HuH-7 (cell line): Measurements from ENCODE around the gene ARHGAP4.
A peak's percentile ranks its signal among the peaks of the same experiment; 100 is the strongest.

Source experiments
- DNase-seq: peaks from one replicate; pipeline ENCODE4 v3.0.0; 2011; ENCODE audit warnings: low spot score

ARHGAP4 gene

GRCh38 chrX:153880440-153880815 is 45.6 kb downstream of the ARHGAP4 start:
- no peak for DNase-seq

- no peak for DNase-seq
These were observed 46.2 kb downstream of the ARHGAP4 start for GRCh38 chrX:153879741-153880439.

- no peak for DNase-seq
These were observed 47.0 kb downstream of the ARHGAP4 start for GRCh38 chrX:153878969-153879653.

- DNase-seq = no peak
These were observed 47.7 kb downstream of the ARHGAP4 start for GRCh38 chrX:153878345-153878744.

- no peak for DNase-seq
These were observed 48.3 kb downstream of the ARHGAP4 start for GRCh38 chrX:153877571-153878261.

- no peak for DNase-seq
These were observed 50.0 kb downstream of the ARHGAP4 start for GRCh38 chrX:153876112-153876491.

GRCh38 chrX:153875391-153876111 is 50.5 kb downstream of the ARHGAP4 start:
- peak; percentile 80 for DNase-seq

GRCh38 chrX:153874366-153875125 is 51.5 kb downstream of the ARHGAP4 start:
- DNase-seq = no peak

GRCh38 chrX:153874085-153874365 is 52.0 kb downstream of the ARHGAP4 start:
- no peak for DNase-seq

GRCh38 chrX:153873282-153874084 is 52.6 kb downstream of the ARHGAP4 start:
- DNase-seq = no peak

- no peak for DNase-seq
These were observed 53.9 kb downstream of the ARHGAP4 start for GRCh38 chrX:153871946-153872878.

GRCh38 chrX:153871451-153871850 is 54.6 kb downstream of the ARHGAP4 start:
- no peak for DNase-seq

- DNase-seq = no peak
These were observed 55.2 kb downstream of the ARHGAP4 start for GRCh38 chrX:153870791-153871360.

- no peak for DNase-seq
These were observed 55.8 kb downstream of the ARHGAP4 start for GRCh38 chrX:153870288-153870690.

- no peak for DNase-seq
These were observed 56.4 kb downstream of the ARHGAP4 start for GRCh38 chrX:153869473-153870287.

- no peak for DNase-seq
These were observed 57.2 kb downstream of the ARHGAP4 start for GRCh38 chrX:153868576-153869472.

GRCh38 chrX:153867671-153868070 is 58.4 kb downstream of the ARHGAP4 start:
- no peak for DNase-seq

- no peak for DNase-seq
These were observed 58.9 kb downstream of the ARHGAP4 start for GRCh38 chrX:153867139-153867538.
